ENCODE measurements around the gene CARHSP1.
"Not testable (repeated sequence)": the region's sequence is repeated elsewhere in the genome, so short reads cannot be mapped to it uniquely, and the experiment has no call there.

CARHSP1 gene

DNA sequence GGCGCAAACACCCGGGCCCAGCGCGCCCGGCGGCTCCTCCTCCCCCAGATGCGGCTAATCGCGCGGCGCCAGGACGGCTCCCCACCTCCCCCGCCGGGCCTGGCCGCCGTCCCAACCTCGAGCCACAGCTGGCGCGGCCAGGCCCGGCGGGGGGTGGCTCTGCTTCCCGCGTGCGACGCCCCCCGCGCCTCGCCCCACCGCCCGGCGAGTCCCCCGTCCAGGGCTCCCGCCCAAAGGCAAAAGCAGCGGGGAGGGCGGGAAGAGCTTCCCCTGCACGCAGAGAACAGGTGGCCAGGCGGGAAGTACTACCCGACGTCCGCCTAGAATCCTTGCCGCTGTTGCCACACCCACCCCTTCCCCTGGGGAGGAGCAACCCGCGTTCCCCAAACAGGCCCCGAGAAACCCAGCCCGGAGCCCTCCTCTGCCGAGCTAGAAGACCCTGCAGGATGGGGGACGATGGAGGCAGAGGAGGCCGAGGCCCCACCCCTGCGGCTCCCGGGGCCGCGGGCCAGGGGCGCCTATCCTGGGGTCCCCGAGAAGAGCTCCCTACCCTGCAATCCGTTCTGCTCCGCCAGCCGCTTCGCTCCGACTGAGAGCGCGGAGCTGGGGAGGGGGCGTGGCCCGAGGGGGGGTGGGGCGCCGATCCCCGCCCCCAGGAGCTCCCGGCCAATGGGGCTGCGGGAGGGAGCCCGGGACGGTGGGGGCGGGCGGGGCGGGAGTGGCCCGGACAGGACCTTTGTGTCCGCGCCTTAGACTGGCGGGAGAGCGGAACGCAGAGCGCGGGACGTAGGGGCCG is at the start of gene CARHSP1:
Gene CARHSP1, minus strand, starts transcription at position 591 of the 796 bp plus-strand sequence. CDS start 9,678 bp downstream, outside the sequence.
- peak; percentile 86 to 88 for DNase-seq

DNA sequence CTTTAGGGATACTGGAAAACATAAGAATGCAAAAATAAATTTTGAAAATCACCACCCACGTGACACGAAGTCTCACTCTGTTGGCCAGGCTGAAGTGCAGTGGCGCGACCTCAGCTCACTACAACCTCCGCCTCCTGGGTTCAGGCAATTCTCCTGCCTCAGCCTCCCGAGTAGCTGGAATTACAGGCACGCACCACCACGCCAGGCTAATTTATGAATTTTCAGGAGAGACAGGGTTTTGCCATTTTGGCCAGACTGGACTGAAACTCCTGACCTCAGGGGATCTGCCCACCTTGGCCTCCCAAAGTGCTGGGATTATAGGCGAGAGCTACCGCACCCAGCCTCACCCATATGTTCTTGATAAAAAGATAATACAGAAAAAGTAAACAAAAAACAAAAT is 48.5 kb upstream of the CARHSP1 start:
- not testable (repeated sequence) for DNase-seq

DNA sequence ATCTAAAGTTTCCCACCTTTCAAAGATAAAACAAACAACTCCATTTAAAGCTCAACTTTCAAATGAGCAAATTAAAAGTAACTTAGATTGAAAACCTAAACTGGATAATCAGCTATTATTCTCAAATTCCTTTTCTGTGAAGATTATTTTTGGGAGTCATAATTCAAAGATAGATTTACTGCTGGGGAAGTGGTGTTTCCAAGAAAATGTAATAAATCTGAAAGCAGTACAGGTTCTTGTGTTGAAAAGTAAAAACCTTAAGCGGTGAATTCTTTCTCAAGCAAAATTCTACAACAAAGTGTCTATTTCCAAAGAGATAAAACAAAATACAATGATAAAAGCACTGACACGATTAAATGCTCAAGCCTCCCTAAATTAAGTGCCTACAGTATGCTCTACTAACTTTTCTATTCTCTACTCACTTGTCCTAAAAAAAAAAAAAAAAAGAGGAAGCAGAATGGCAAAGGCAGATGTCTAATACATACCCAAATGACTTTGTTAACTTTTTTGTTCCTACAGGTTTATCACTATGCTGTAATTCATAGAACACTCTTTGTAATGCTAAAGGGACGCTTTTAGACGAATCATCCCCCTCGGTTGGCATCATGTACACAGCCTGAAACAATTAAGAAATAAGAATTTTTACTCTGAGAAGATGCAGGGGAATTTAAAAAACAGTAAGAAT is 47.9 kb upstream of the CARHSP1 start:
- DNase-seq, result no peak

DNA sequence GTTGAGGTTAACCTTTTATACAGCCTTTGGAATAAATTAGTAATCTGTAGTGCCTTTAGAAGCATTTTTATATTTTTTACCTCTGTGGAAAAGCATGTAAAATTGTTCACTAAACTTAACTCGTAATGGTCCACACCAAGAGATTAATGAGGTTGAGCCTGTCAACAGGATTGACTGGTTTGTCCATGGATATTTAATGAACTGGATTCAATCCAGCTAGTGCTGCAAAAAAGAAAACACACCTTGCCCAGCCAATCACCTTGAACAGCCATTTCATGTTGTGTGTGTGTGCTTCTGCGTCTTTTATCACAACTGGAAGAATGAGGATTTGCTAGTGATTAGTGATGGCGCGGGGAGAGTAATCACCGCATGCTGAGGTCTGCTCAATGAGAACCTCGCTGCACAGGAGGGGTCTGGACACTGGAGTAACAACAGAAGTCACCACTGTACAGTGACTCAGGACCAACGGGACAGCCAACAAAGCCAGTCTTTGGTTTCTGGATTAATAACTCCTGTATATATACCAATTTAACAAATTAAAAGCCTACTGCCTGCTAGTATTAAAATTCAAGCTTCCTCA is 47.0 kb upstream of the CARHSP1 start:
- no peak for DNase-seq

DNA sequence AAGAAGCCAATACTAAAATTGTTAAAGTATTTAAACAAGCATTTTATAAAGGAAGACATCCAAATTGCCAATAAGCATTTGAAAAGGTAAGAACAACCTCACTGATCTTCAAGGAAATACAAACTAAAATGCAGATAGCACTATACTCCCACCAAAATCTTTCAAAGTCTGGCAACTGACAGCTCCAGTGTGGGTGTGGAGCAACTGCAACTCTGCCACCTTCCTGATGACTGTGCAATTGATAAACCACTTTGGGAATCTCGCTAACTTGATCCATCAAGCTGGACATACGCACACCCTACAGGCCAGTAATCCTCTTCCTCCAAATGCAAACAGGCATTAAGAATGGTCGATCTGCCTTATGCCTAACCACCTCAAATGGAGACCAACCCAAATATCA is 45.3 kb upstream of the CARHSP1 start:
- no peak for DNase-seq

DNA sequence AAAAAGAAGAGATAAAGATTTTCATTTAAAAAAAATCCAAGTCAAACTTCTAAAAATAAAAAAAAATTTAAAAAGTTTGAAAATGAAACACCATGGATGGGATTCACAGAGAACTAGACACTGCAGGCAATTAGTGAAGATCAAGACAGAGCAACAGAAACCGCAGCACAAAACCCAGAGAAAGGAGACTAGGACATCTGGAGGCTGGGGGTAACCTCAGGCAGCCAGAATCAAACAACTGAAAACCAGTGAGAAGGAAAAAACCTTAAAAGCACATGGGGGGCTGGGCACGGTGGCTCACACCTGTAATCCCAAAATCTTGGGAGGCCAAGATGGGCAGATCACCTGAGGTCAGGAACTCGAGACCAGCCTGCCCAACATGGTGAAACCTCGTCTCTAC is 44.0 kb upstream of the CARHSP1 start:
- DNase-seq, result no peak

DNA sequence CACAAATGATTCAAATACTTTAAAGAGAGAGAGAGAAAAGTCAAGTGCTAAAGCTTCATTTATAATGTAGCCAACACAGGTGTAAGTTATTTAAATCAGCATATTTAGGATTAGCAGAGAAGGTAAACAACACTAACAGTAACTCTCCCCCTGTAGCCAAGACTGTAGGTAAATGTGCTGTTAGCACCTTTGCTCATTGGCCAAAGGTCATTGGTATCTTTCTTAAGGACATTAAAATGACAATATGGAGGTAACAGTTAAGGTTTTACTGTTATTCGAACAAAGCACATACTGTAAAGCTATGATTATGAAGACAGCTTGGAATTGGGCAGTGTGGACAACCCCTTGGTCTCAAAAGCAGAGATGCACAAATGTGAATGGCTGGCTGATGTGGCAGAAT is 42.0 kb upstream of the CARHSP1 start:
- DNase-seq, result no peak

DNA sequence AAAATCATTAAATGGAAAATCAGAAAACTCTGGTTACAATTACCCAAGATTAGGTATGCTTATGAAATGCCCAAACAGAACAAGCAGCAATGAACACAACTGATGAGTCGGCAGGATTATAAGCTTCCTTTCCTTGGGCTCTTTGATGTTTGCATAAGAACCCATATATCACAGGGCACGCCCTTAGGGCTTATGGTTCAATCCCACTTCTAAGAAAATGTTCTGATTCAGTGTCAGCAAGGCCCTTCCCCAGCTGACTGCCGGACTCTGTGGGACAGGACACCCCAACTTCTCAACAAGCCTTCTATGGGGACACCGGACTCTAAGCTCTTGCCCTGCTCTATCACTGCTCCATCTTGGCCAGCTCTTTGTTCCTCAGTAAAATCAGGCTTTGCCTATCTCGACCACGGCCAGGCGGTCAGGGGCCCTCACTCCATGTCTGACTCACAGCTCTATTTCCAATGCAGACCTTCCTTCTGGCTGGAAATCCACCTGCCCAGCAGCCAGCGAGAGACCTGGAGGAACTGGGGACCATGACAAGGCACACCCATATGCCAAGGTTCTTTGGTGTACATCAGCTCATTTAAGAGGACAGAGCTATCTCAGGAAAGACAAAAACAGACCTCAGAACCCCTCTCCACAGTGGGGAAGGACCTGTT is 40.1 kb upstream of the CARHSP1 start:
- no peak for DNase-seq

DNA sequence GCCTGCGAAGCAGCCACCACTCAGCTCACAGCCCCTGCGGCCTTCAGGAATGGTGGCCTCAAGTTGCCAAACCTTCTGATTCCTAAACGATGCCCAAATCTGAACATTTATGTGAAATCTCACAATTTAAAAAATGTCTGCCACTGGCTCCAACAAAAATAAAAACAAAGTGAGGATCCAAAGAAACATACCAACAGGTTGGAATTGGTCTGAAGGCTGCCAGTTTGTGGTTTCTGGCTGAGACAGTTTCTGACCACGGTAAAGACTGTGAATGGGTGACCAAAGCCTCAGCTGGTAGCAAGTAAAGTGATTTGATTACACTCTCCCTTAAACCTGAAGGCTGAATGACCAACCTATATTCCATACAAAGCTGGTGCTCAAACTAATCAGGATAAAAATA is 38.3 kb upstream of the CARHSP1 start:
- no peak for DNase-seq

DNA sequence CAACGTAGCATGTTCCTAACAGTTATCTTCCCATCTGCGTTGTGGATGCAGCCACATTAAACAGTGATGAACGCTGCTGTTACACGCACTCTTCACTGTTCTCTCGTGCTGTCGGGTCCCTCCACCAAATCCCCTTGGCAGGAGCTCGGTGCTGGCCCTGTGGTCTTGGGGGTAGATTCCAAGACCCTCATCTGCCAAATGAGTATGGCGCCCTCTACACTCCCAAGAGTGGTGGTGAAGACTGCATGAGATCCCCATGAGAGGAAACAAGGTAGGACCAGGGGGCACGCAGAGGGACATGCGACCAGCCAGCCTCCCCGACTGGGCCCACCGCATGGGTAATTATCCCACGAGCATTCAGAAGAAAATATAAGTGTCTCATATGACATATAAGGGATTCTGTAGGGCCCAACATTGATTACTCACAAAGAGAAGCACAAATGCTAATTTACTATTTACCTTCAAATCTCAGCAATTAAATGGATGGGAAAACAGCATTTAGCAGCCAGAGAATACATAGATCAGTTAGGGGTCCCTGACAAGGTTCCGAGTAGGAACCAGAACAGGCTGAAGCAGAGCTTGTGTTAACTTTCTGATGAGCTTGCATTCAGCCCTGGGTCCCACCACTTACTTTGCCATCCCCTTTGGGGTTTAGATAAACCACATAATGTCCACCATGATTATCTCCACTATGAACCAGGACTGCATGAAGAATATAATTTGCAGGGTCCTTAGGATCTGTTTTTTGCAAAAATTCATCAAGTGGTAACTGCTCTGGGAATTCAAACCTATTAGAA is 37.2 kb upstream of the CARHSP1 start:
- DNase-seq, result no peak

DNA sequence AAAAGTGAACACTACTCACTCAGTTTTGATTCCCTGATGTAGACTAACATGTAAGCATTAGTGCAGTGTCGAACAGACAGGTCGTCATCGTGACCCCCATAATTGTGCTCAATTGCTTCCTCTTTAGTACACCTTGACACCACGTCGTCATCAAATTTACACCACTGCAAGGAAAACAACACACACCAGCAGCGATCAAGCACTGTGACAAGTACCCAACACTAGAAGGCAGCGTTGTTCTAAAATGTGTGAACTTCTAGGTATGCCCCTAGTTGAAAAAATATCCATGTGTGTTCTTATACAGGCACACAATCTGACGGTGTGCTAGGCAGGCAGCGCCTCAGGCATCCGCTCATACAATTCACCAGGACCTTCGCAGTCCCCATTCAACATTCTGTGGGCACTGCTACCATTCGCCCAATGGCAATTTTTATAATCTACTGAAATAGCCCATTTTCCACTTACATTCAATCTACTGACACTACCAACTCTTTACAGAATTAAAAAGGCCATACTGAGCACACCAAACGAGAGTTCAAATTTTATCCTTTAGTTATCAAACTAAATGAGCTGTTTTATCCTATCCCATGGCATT is 36.5 kb upstream of the CARHSP1 start:
- no peak for DNase-seq

DNA sequence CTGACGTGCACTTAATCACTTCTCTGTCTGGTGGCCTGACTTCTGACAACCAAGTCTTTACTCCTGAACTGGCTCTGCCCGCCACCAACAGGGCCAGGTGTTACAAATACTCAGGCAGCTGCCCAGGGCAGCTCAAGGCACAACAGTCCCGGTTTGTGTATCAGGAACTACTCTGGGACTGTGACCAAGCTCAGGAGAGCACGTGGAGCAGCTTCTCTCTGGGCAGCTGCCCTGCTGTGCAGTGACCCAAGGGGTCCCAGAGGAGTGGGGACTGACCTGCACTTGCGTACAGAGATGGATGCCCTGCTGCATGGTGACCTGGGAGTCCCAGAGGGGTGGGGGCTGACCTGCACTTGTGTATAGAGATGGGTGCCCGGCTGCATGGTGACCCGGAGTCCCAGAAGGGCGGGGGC is 35.2 kb upstream of the CARHSP1 start:
- no peak for DNase-seq

DNA sequence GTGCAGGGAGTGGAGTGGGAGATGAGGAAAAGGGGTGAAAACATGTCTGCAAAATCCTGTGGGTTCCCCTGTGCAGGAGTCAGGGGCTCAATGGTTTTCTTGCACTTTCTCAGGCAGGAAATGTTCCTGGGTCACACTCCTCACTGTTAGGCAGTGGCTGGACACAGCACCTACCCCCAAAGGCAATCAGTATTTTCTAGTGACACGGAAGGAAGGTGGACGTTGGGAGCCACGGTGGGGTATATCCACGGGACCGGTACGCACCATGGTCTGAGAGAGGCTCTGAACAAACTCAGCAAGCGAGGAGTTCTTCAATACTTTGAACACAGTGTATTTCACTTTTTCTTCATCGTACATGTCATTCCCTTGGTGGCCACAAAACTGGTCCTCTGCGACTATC is 34.2 kb upstream of the CARHSP1 start:
- no peak for DNase-seq

DNA sequence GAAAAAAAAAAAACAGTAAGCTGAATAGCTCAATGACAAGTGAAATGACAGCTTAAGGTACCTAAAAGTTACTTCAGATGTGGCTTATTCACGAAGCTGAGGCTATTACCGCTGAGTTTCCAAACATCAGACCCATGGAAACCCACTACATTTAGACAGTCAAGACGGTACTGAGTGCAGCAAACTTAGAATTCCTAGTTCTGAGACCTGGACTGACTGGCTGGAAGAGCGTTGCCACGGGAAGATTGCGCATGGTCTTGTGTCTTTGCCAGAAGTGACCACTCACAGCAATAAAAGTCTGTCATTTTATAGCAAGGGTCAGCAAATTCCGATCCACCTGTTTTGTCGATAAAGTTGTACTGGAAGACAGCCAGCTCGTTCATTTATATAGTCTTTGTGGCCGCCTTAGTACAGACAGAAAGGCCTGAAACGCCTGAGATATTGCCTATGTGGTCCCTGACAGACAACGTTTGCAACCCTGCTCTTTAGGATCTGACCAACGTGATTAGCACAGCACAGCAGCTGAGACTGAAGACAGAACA is 32.6 kb upstream of the CARHSP1 start:
- DNase-seq, result no peak

DNA sequence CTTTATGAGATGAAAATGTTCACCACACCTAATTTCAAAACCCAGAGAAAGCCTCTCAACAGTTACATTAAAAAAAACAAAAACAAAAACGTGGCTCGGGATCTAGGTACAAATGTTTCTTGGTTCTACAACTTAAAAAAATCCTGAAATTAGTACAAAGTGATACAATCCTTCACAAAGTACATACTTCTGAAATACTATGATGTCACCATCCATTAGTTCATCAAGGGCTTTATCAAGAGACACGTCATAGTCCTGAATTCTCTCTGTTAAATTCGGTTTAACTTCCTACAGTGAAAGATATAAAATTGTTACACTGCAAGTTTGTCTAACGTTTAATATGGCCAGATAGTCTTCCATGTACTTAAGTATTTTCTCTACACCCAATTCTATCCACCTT is 31.5 kb upstream of the CARHSP1 start:
- DNase-seq, result no peak

DNA sequence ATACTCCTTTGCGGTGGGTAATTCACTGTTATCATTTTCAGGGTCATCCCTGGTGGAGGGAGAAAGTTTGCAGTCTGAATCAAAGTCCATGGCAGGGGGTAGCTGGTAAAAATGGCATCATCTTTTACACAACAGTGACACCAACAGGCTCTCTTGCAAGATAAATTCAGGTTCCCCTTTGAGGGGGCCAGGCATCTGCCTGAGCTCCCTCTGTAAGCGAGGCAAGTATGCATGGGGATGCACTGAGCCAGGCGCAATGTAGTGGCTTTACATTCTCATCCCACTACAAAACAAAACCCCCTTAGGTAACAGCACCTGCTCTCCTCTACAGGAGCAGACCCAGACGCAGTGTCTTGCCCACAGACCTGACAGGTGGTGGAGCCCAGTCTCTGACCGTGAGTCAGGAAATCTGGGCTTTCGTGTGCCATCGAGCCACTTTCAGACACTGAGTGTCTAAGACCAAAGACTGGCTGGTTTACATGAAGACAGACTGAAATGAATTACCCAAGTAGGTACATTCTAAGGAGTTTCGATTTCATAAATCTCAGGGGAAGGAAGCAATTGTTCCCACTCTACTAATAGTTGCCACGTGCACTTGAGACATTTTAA is 31.0 kb upstream of the CARHSP1 start:
- DNase-seq, result no peak

DNA sequence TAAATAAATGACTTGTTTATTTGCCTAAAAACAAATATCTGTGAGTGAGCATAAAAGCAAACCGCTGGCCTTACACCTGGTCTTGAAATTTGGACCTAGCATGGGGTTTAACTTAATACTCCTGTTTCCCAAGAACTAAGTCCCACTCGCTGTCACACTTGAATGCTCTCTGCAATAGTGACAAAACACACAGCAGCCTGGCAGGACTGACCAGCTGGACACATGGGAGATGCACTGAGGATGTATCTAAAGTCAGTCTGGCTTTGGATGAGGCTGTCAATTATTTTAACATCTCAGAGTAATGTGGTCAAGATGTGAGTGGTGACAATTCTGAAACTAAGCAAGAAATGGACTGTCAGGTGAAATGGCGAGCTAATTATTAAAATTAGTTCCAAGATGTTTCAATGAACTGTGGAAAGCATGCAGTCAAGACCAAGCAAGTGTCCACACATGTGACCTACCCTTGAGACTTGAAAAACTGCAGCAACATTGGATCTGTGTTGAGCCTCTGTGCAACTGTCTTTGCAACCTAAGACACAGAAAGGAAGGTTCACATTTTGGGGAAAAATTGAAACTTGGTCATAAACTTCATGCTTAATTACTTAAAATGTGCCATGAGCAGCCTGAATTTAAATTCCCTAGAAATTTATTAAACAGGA is 30.0 kb upstream of the CARHSP1 start:
- no peak for DNase-seq

DNA sequence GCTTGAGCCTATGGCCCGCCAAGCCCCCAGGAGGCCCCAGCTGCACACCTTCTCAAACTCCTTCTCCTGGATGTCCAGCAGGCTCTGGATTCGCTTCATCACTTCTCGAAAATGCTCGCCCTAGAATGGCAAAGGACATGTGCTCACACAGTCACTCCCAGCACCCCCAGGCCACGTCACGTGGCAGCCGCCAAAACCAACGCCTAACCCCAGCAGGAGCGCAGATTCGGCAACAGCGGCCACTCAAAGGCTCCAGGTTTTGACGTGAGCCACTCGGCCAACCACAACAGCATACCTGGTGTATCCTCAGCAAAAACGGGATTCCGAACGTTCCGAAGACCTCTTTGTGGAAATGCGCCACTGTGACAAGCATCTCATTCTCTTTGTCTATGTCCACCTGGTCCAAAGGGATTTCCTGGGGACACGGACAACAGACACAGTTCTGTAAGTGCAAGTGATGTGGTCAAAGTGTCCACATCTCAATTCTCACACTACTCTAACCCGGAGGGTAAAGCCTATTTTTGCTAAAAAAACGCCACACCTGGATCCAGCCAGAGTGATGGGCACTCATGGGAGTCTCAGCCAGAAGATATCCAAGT is 26.0 kb upstream of the CARHSP1 start:
- no peak for DNase-seq

DNA sequence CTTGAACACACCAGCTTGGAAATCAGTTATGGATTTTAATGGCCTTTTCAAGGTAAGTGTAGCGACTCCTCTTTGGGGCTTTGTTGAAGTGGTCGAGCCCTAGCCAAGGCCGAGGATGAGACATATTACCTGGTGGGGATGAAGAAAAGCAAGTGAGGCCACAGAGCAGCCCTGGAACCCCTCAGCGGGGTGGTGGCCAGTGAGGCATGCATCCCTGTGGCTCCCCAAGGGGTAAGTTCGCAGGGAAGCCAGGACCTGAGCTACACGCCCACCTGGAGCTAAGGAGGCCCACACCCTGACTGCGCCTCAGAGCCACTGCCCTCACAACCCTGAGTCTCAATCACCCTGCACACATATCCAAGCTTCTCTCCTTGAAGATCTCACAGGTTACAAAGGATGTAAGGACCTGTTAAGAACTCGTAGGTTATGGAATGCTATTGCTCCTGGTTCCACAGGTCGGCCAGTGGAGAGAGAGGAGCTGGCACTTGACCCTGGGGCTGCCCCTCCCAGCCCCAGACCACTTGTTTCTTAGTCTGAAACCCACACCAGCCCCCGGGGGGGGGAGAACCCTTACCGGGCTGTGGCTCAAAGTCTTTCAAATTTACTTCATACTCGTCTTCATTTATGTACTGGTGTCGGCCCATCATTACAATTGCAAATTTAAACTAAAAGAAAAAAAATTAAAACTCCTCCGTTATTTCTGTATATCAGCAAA is 25.3 kb upstream of the CARHSP1 start:
- no peak for DNase-seq

DNA sequence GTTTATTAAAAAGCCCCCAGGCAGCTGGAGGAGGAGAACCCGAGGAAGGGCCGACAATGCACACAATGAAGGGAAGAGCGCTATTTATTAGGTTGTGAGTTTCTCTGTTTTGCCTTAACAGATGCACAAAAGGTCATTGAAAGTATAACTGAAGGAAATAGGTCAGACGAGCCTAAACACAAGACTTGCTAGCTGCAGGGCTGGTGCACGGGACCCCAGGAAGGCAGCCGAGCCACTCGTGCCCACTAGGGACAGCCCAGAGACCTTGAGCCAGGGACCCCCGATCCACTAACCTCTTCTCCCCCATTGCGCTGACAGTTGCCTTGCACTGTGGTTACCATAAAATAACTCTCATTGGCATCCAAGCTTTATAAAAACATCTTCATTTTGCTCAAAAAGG is 24.6 kb upstream of the CARHSP1 start:
- DNase-seq, result no peak
